GM12875 (cell line): ENCODE results near the gene CCNY.
"Not testable (repeated sequence)": the region's sequence is repeated elsewhere in the genome, so short reads cannot be mapped to it uniquely, and the experiment has no call there.

Experiments used
- H3K4me3 ChIP-seq: one replicate; pipeline ENCODE4 v1.5.1; 2011; ENCODE audit warnings: low read depth, low read length, control low read depth
- CTCF ChIP-seq: IDR thresholded peaks from 2 replicates; pipeline ENCODE4 v1.5.1; 2011; ENCODE audit warnings: low read depth, mild to moderate bottlenecking, control low read depth, inconsistent platforms, low read length, moderate library complexity, borderline replicate concordance; ENCODE audit not compliant: insufficient read depth

Gene CCNY

GRCh38 chr10:35507519-35508109 is 171.3 kb downstream of the CCNY start:
- no peak for TF ChIP-seq CTCF
- H3K4me3 ChIP-seq, result no peak overlapping the region

- TF ChIP-seq CTCF, result no peak
- H3K4me3 ChIP-seq, result no peak overlapping the region
Measured at GRCh38 chr10:35508647-35509046, 172.3 kb downstream of the CCNY start.

- no peak for TF ChIP-seq CTCF
- no peak overlapping the region for H3K4me3 ChIP-seq
Measured at GRCh38 chr10:35510891-35511290, 174.6 kb downstream of the CCNY start.

- TF ChIP-seq CTCF, result no peak
- H3K4me3 ChIP-seq, result no peak overlapping the region
Measured at GRCh38 chr10:35511647-35512046, 175.3 kb downstream of the CCNY start.

- no peak for TF ChIP-seq CTCF
- H3K4me3 ChIP-seq, result no peak overlapping the region
Measured at GRCh38 chr10:35516102-35516670, 179.9 kb downstream of the CCNY start.

GRCh38 chr10:35517431-35518181 is 181.3 kb downstream of the CCNY start:
- no peak overlapping the region for H3K4me3 ChIP-seq
- TF ChIP-seq CTCF, result no peak

- H3K4me3 ChIP-seq, result not testable (repeated sequence)
Measured at GRCh38 chr10:35518187-35518586, 181.9 kb downstream of the CCNY start.
